GM21529 (cell line): ENCODE measurements around the gene GRM8.

Experiments
- ATAC-seq: cut with Tn5 transposase; IDR thresholded peaks from one replicate; pipeline ENCODE4 v1.9.1; 2021; ENCODE audit not compliant: unreplicated experiment

Gene GRM8

DNA sequence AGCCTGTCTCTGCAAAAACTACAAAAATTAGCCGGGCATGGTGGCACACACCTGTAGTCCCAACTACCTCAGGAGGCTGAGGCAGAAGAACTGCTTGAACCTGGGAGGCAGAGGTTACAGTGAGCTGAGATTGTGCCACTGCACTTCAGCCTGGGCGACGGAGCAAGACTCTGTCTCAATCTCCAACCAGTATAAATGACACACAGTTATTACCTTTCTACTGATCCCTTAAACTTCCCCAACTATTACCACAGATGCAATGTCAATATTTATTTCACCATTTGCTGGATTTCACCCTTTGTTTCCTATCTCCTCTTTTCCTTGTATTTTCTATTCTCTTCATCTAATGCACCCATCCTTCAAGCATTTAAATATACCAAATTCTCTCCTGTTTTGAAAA lies 431.8 kb downstream of the GRM8 start:
- ATAC-seq = no peak

DNA sequence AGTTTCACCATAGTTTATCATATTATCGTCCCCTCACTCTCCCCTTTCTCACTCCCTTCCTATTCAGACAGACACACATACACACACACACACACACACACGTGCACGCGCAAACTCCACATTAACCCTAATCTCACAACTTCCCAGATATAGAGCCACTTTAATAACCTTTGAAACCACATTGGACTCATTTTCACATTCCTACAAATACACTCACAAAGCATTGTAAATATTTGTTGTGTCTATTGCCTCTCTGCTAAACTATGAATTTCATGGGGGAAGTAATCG lies 433.6 kb downstream of the GRM8 start:
- no peak for ATAC-seq

DNA sequence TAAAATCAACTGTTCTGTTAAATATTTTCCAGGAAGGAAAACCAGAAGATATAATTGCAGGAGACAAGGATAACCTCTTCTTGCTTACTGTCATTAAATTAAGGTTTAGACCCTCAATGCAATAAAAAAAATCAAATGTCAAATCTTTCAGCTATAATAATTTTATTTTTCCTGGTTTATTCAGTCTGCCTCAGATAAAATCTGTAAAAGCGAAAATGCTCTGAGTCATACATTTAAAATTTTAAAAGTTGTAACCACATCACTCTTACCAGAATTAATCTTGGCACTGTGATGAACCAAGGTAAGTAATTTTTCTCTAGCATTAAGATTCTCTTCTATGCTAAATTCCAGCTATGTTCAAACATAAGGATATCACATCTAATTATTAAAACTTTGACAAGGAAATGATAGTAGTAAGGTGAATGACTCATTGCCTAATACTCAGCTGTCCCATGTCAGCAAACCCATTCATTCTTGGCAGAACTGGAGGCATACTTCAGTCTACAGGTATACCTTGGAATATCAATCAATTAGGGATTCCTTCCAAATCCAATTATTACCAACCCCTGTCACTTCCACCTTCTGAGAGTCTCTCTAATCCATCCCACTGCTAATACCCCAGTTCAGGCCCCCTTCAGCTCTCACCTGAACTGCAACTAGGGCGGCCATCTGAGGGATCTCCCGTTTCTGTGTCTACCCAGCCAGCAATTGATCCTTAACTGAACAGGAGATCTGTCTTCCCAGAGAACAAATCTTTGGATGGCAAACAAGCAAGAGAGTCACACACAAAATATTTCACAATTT lies 434.1 kb downstream of the GRM8 start:
- no peak for ATAC-seq

DNA sequence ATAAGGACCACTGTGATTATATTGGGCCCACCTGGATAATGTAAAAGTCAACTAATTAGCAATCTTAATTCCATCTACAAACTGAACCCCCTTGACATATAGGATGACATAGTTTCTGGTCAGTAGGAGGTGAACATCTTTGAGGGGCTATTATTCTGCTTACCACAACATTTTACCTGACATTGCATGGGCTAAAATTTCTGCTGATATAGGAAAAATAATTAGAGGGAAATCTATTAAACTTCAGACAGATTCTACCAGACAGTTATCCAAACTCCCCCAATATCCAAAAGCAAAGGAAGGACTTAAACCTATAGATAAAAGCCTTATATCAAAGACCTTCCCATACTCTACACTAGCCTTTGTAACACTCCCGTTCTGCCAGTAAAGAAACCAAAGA lies 443.6 kb downstream of the GRM8 start:
- ATAC-seq = no peak

DNA sequence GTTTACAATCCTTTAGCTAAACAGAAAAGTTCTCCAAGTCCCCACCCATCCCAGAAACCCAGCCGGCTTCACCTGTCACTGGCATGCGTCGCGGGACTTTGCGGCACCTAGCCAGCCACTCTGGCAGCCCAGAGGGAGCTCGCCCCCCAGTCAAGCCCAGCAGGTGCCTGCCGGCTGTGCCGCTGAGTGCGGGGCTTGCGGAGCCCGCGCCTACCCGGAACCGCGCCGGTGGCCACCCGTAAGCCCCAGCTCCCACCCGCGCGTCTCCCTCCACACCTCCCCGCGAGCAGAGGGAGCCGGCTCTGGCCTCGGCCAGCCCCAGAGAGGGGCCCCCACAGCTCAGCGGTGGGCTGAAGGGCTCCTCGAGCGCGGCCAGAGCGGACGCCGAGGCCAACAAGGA lies 446.1 kb downstream of the GRM8 start:
- ATAC-seq = no peak

DNA sequence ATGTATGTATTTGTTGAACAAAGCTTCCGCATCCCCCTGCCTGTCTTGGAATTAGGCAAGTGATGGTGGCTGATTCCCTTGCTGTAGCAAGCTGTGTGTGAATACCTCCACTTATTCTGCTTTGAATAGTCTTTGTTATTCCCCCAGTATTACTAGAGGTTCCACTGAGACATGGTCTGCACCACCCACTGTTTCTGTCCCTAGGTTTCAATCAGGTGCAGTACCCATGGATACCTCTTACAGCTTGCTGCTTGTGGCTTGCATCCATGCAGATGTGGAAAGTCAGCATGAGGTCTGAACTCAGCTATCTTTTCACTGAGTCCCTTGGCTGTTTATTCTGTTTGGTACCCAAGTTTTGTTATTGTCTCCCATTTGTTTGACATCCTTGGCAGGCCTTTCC lies 447.4 kb downstream of the GRM8 start:
- no peak for ATAC-seq

DNA sequence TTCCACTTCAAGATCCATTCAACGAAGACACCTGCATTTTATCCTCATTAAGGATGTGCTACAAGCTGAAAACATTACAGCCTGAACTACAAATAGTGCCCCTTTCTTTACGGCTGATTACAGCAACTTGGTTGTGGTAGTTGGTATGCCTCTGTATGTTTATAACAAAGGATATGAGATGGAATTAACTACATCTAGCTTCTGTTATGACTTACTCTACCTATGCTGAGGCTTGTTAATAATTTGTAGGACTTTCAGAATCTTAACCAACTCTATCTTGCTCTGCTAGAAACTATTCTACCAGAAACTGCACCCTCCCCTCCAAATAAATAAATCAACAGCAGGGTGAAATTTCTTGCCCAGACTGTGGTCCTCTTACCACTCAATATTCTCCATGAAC lies 448.1 kb downstream of the GRM8 start:
- ATAC-seq = peak; percentile 65

DNA sequence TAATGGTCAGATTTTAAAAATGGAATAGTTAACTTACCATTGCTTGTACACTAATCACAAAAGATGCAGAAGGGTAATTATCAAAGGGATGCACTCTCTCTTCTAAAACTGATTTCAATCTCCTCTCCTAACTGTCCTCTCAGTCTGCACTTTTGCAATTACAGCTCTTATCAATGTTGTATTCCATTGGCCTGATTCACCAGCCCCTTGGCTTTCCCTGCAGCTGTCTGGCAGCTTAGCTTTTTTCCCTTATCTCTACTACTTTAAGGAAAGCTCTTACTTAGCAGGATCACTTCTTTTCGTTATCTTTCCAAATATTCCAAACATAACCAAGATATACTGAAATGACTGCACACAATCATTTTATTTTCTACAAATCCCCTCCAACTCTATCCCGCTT lies 448.8 kb downstream of the GRM8 start:
- no peak for ATAC-seq

DNA sequence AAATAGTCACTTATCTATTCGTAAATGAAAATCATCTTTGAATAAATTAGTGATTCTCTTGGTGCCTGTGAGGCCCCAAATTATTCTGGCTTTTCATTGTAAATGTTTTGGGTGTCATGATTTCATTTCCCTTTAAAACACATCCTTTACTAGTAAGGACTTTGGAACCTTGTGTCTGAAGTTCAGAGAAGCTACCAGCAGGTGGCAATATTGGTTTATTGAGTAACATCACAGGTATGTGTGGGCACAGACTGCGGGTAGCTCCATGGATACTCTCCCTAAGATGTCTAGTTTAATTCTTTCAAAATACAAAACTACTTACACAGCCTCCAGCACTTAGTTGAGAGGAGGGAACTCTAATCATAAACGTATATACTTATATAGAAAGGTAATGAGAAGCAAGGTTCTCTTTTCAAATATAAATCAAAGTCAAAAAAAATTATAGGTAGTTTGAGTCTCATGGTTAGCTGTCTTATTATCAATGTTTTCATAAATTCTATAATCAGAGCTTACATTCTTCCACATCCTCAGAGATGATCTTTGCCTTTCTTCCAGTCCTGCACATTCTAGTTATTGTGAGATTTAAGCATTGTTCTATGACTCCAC lies 449.6 kb downstream of the GRM8 start:
- ATAC-seq = peak; percentile 95

DNA sequence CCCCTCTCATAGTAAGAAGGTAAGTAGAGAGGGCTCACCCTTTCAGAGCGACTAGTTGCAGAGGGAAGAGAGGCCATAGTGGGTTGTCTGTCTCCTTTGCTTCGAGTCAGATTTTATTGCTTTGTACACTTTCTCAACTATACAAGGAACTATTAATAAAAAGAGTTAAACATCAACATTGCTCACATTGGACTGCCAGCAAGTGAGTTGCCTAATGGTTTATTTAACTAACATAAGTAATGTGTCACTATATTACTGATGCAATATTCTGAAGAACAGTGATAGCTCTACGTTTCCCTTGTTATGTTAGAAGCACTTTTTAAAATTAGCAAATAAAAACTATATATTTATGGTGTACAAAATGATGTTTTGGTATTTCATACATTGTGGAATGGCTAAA lies 451.0 kb downstream of the GRM8 start:
- ATAC-seq = no peak

DNA sequence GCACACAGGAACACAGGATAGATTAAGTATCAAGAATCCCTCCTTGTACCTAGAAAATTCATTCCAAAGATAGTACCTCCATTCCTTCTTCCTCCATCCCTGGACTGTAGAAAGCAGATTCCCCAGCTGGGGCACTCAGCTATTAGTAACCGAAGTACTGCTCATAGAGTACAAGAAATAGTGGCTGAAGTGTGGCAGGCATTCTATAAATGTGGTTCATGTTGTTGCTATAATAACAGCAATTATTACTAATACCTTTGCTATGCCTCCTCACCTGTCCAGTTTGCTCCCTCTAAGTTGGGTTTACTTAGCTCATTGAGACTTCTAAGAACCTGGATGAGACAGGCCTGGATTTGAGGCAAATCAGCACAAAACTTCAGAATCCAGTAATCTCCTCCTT lies 453.2 kb downstream of the GRM8 start:
- ATAC-seq = no peak

DNA sequence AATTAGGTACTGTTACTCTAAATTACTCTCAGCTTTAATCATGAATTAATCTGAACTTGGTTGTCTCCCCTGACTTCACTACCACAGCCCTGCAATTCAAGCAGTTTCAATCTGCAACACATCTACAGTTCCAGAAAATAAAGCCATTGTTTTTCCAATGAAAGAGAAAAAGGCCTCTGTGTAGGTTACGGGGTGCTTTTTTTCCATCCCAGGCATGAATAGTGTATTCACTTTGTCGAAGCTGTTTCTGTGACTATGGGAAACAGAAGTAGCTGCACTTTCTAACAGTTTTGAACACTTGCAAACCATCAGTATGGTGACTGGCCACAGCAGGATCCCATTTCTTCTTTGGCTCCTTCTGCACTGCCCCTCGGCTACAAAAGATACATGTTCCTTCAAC lies 460.2 kb downstream of the GRM8 start:
- no peak for ATAC-seq

DNA sequence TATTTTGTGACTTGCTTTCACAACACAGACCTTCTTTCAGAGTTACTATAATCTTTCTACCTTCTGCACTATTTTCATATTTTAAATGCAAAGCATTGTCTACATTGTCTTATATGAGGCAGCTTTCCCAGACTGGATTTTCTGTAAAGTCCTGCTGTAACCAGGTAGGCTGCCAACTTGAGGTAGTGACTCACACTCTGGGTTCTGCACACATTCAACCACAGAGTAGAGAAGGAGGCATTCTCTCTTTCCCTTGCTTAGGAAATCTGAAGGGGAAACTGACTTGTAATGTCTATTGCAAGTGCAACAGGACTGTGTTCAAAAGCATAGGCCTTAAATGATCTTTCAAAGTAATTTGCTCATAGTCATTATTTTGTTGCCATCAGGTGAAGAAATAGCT lies 461.4 kb downstream of the GRM8 start:
- no peak for ATAC-seq

DNA sequence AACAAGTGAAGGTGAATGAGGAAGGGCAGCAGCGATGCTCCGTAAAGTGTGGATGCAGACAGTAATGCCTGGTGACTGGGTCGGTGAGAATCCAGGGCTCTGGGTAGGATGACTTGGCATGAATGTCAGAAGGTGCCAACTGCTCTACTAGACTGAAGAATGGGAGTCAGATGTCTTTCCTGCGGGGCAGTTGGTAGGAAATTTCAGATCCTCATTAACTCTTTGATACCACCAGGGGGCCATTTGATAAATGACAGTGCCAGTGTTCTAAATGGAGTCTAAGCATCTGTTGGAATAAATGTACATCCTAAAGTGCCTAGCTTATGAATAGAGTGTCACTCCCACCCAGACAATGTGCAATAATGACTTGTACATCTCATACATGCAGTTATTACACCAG lies 462.0 kb downstream of the GRM8 start:
- no peak for ATAC-seq

DNA sequence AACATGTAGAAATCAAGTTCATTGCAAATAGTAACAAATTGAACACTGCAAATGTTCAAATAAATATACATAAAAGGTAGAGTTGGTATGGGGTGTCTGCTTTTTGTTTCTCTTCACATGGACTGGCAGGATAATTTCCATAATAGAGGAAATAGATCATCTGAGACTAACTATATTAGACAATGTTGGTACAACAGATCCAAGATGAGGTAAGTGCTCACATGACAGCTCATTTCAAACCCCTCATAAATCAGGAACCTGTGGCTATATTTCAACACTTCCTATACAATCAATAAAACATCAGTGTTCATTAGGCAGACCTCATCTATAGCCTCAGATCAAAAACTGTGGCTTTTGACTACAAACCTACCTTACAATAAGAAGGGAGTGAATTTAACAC lies 469.1 kb downstream of the GRM8 start:
- no peak for ATAC-seq

DNA sequence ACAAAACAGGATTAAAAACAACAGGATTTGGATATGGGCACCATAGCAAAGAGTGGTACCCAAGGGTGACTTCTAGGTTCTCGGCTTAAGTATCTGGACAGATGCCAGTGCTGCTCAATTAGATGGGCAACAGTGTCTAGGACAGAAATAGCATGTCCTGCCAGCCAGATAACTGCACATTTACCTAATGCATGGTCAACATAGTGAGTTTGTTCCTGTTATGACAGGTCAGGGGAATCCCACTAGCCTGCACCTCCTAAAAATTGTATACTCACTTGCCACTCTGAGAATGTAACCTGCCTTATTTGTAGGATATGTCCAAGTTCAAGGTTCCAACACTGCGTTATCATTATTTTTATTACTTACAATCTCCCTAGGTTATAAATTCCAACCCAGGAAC lies 471.7 kb downstream of the GRM8 start:
- peak; percentile 88 for ATAC-seq

DNA sequence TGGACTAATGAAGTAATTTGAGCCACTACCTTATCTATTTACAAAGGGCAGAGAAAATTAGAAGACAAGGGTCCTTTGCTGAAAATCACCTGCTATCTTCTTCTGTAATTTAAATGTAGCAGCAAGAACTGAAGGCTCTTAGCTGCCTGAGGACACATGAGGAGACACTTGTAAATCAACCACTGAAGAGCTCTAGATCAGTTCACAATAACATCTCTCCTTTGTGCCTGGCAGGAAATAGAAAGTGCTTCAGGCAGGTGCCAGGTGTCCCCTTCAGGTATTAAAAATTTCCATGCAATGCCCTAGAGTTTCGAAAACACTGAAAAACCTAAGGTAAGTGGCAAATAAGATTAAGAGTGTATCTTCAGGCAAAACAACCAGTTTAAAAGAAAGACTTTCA lies 474.6 kb downstream of the GRM8 start:
- no peak for ATAC-seq

DNA sequence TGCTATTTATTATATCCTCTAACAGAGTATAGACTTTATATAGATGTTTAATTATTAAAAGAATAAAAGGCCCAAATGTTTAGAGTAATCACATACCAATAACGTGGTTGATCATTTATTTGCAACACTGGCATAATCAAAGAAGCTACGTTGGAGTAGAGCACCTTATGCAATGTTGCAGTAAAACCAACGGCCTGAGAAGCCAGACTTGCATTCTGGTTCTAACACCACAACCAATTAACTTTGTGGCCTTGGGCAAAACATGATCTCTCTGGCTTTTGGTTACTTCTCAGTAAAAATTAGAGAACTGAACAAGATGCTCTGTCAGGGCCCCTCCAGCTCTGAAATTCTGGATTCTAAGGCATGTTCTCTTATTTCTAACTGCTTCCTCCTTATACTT lies 476.2 kb downstream of the GRM8 start:
- no peak for ATAC-seq

DNA sequence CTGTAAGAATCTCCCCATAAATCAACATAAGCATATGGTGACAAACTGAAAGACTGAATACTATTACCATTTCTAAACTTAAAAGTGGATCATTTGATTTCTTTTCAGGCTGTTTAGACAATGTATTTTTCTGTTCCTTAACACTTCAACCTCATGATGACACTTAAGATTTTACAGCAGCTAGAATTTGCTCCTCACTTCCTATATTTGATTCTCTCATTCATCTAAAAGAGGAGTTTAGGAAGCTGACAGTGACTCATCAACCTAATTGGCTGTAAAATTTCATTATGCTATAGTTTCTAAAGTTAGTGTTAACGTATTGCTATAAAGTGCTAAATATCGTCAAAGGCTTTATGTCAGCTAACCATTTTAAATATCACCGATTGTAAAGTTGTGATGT lies 478.7 kb downstream of the GRM8 start:
- ATAC-seq = no peak

DNA sequence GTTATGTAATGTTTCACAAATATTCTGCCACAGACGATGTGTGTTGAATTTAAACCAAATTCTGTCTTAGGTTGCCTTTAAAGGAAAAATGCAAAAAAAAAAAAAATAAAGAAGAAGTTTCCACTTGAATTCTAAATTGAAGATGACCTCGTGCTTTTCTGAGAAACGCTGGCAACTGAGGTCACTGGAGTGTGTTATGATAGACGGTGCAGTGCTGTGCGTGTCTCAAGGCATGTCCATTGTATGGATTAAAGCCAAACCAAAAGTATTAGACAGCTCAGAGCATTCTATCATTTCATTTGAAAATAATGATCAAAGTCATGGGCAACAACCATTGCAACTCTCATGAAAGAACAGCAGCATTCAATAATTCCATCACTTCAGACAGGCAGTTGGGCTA lies 483.9 kb downstream of the GRM8 start:
- ATAC-seq = no peak

DNA sequence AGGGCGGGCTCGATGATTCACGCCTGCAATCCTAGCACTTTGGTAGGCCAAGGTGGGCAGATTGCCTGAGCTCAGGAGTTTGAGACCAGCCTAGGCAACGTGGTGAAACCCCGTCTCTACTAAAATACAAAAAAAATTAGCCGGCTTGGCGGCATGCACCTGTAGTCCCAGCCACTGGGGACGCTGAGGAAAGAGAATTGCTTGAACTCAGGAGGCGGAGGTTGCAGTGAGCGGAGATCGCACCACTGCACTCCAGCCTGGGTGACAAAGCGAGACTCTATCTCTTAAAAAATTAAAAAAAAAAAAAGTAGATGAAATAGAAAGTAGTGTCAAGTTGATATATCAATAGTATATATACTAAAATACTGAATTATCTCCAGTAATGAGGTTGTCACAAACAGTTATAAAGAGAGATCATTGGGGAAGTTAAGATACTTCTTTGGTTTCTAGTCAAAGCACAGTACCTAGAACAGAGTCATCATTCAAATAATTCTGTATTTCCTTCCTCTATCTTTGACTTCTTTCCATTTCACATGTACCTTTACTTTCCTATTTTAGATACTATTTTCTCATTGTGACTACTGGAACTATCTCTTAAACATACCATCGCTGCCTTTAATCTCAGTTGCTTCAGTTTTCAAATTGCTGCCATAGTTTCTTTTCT lies 491.7 kb downstream of the GRM8 start:
- ATAC-seq = peak; percentile 45

DNA sequence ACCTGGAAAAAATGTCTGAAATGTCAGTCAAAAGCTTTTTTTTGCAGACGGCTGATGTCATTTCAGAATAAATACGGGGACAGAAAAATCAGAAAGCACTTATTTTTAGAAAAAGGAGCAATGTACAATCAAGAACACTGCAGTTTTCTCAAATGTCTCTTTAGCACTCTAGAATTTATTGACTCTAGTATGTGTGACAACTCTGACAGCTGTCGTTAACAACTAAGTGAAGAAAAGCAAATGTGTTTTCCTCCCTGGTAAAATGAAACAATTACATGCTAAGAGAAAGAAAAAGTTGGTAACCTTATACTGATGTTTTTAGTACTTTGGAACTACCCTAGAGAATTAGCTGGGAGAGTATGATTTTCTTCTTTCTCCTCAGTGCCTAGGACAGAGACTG lies 497.4 kb downstream of the GRM8 start:
- ATAC-seq = no peak
